ENCODE data around the gene TACO1.

GRCh38 chr17:63564562-63564961 lies 36.1 kb upstream of the TACO1 start:
- TF ChIP-seq CTCF (IDR thresholded peaks at IDR 0.05; ENCODE audit: low read depth, low read length) (no peak), EZH2phosphoT487 (IDR thresholded peaks at IDR 0.05; ENCODE audit: low read depth) (no peak)
